Spleen (tissue), 11 donors: ENCODE results near the gene PITX1. TPM values are rescaled to one million over a fixed set of nuclear protein-coding genes. Genes with fewer than 3 reads are reported as not detected.
A peak's percentile ranks its signal among the peaks of the same experiment; 100 is the strongest.

Experiments used
- DNase-seq: peaks from one replicate; pipeline ENCODE4 v3.0.0-alpha.2; 2020
- H3K27ac ChIP-seq, 8 donors: fragments of 200-600 bp; sonication (generic) in 7 of 8; 1 replicate in 4 of 8; 2 replicates in 4 of 8; pipeline versions ENCODE4 v1.5.0 to v1.8.0; 2016 to 2021; ENCODE audit warnings: inconsistent platforms in 4 of 8, mild to moderate bottlenecking in 4 of 8, moderate library complexity in 1 of 8
- H3K27me3 ChIP-seq, 7 donors: fragments of 200-600 bp; sonication (generic) in 6 of 7; replicated peaks in 1 of 7; 1 replicate in 4 of 7; 2 replicates in 3 of 7; pipeline versions ENCODE4 v1.5.0 to v1.8.0; 2016 to 2021; ENCODE audit warnings: inconsistent platforms in 3 of 7, mild to moderate bottlenecking in 1 of 7
- H3K36me3 ChIP-seq, 6 donors: fragments of 200-600 bp; sonication (generic) in 5 of 6; 1 replicate in 4 of 6; 2 replicates in 2 of 6; pipeline versions ENCODE4 v1.5.0 to v1.8.0; 2016 to 2021; ENCODE audit warnings: inconsistent platforms in 2 of 6
- H3K4me1 ChIP-seq, 6 donors: fragments of 200-600 bp; sonication (generic) in 5 of 6; 1 replicate in 3 of 6; 2 replicates in 3 of 6; pipeline versions ENCODE4 v1.5.0 to v1.8.0; 2016 to 2021; ENCODE audit warnings: inconsistent platforms in 3 of 6
- H3K4me3 ChIP-seq, 8 donors: fragments of 200-600 bp; sonication (generic) in 7 of 8; 1 replicate in 4 of 8; 2 replicates in 4 of 8; pipeline versions ENCODE4 v1.5.0 to v1.8.0; 2016 to 2021; ENCODE audit warnings: inconsistent platforms in 4 of 8, mild to moderate bottlenecking in 4 of 8, moderate library complexity in 2 of 8
- H3K9me3 ChIP-seq, 8 donors: fragments of 200-600 bp; sonication (generic) in 7 of 8; 1 replicate in 4 of 8; 2 replicates in 4 of 8; pipeline versions ENCODE4 v1.5.0 to v1.8.0; 2016 to 2021; ENCODE audit warnings: inconsistent platforms in 4 of 8
- POLR2A ChIP-seq, 3 donors: fragments of 450-650 bp; IDR thresholded peaks; one replicate each; pipeline ENCODE4 v1.5.1; 2017; ENCODE audit warnings: antibody characterized with exemption in 3 of 3, mild to moderate bottlenecking in 1 of 3
- POLR2AphosphoS5 ChIP-seq, 3 donors: sonication (generic); formaldehyde crosslinking; IDR thresholded peaks; one replicate each; pipeline ENCODE4 v1.5.1; 2017; ENCODE audit warnings: antibody characterized with exemption in 3 of 3
- WGBS, 5 donors: extraction: QIAGEN DNeasy Blood & Tissue Kit in 3 of 5; methylation state at CpG; one replicate each; pipeline versions ENCODE4 v1.1.5 to v1.1.7; 2013 to 2018; 5-methylcytosine and 5-hydroxymethylcytosine counted together
- intact Hi-C: fragments of 100-400 bp; cut with DNase I; formaldehyde crosslinking; loops from one replicate; pipeline ENCODE4 v1.15.0; 2023; ENCODE audit warnings: low total_unique reads
- polyA plus RNA-seq, 3 donors: library from polyadenylated mRNA; stranded (reverse); fragments of 200-250 nt; gene quantifications; one replicate each; pipeline ENCODE4 v1.2.1, GENCODE V29; 2013
- total RNA-seq, 7 donors: library from RNA; depleted of rRNA in 3 of 7; stranded (reverse); fragments of >200 nt in 3 of 7; fragmentation: NEBNext Ultra II Directional in 4 of 7; extraction: Animal tissue kit (Norgen Biotek cat#: 25700) in 4 of 7; gene quantifications; one replicate each; pipeline versions ENCODE4 v1.1.0 to v1.2.1, GENCODE V29; 2016 to 2021
- TF ChIP-seq, protein P1 (sequence below), 11 experiments: fragments of 200-600 bp in 7 of 11; fragments of 450-650 bp in 4 of 11; sonication (generic) in 4 of 11; IDR thresholded peaks in 8 of 11; conservative IDR thresholded peaks in 3 of 11; 1 replicate in 7 of 11; 2 replicates in 4 of 11; pipeline versions ENCODE4 v1.4.0 to v1.8.0; 2016 to 2021; ENCODE audit warnings: antibody characterized with exemption in 11 of 11, inconsistent platforms in 4 of 11, mild to moderate bottlenecking in 1 of 11
- donor health status: healthy with polysubstance abuse.
- donor health status: DM: no; HTN: no; CAD: no; lungs with moderate emphysema.
- donor health status: DM: no; HTN: no; CAD: no.
- donor health status: Bipolar disorder and iron deficiency.
- donor health status: healthy.
- donor health status: DM: no; HTN: no; CAD: no.
- donor health status: DM: yes; HTN: yes; CAD: no.

PITX1 gene
- total and polyA plus RNA-seq, 10 donors = 0.04 to 0.98 (median 0.24) TPM; not detected in 6

DNA sequence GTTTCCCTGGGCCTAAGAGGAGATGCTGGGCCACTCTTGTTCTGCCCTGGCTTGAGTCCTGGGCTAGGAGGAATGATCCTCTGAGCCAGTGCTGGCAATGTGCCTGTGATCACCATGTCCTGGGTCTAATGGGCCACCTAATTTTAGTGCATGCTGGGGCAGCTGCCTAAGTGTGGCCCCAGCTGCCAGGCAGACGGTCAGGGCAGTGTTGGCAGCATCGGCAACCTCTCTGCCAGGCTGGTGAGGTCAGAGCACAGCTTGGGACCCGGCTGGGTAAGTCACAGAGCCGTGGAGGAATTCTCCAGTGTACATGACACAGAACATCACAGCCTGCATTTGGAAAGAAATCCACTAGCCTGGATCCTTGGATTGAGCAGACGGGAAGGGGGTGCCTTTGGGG lies 21.4 kb upstream of the PITX1 start:
- Histone ChIP-seq H3K9me3 (no peaks in the 10 kb centered on the region), H3K36me3 (no peaks in the 10 kb centered on the region), H3K27me3 (peaks cover 0 to 79% (median 24%) of the 10 kb centered on the region in 7 donors), H3K27ac (no peak overlapping the region), H3K4me1 (peaks cover 0 to 31% (median 10%) of the 10 kb centered on the region in 6 donors), H3K4me3 (no peak overlapping the region)
- 70 to 85% (median 82%) methylated on average over 1 to 5 of the region's 5 CpGs for WGBS, 5 donors
- no peak for TF ChIP-seq POLR2AphosphoS5 (IDR thresholded peaks at IDR 0.05)
- no peak for TF ChIP-seq POLR2A (IDR thresholded peaks at IDR 0.05)
- TF ChIP-seq, protein P1, sequence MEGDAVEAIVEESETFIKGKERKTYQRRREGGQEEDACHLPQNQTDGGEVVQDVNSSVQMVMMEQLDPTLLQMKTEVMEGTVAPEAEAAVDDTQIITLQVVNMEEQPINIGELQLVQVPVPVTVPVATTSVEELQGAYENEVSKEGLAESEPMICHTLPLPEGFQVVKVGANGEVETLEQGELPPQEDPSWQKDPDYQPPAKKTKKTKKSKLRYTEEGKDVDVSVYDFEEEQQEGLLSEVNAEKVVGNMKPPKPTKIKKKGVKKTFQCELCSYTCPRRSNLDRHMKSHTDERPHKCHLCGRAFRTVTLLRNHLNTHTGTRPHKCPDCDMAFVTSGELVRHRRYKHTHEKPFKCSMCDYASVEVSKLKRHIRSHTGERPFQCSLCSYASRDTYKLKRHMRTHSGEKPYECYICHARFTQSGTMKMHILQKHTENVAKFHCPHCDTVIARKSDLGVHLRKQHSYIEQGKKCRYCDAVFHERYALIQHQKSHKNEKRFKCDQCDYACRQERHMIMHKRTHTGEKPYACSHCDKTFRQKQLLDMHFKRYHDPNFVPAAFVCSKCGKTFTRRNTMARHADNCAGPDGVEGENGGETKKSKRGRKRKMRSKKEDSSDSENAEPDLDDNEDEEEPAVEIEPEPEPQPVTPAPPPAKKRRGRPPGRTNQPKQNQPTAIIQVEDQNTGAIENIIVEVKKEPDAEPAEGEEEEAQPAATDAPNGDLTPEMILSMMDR (IDR thresholded peaks at IDR 0.05 in 8 of 11, conservative IDR thresholded peaks at IDR 0.05 in 3 of 11) = no peak
- intact Hi-C loops = no loop called here
- DNase-seq = no peak

DNA sequence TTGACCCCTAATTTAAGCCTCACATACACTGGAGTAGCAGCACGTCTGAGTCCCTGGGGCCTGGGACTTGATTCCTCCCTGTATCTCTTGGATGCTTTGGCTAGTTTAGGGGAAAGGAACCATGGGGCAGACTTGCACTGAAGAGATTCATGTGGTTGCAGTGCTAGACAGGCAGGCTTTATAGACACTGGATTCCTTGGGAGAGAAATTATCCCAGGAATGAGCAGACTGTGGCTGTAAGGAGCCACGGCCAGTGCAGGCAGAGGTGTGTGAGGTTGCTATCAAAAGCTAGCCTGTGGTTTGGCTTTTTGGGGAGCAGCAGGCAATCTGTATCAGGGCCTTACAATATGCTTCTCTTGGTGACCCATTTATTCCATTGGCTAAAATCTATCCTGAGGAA lies 20.5 kb upstream of the PITX1 start:
- intact Hi-C loops = no loop called here
- TF ChIP-seq, protein P1 (IDR thresholded peaks at IDR 0.05 in 8 of 11, conservative IDR thresholded peaks at IDR 0.05 in 3 of 11) = no peak
- TF ChIP-seq POLR2AphosphoS5 (IDR thresholded peaks at IDR 0.05) (no peak), POLR2A (IDR thresholded peaks at IDR 0.05) (no peak)
- Histone ChIP-seq H3K27me3 (peaks cover 5 to 87% (median 32%) of the 10 kb centered on the region in 7 donors), H3K9me3 (no peaks in the 10 kb centered on the region), H3K4me3 (no peak overlapping the region), H3K36me3 (no peaks in the 10 kb centered on the region), H3K27ac (no peak overlapping the region), H3K4me1 (peaks cover 0 to 37% (median 10%) of the 10 kb centered on the region in 6 donors)
- DNase-seq = no peak
- 58 to 85% (median 68%) methylated on average over 2 of the region's 2 CpGs for WGBS, 5 donors

DNA sequence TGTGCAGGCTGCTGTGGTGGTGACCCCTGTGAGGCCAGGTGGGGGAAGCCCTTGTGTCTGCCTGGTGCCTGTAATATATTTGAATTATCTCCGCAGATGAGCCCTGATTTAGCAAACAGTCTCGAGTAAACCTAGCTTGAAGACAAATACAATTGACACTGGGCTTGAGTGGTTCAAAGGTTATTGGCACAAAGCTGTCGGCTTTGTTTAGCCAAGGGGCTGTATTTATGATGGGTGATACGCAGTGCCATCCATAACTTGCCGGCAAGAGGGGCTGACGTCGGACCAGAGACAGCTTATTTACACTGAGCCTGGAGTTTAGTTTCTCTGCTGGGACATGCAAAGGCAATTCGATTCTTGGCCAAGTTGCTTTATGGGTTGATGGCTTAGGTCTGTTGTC lies 20.0 kb upstream of the PITX1 start:
- Histone ChIP-seq H3K9me3 (no peaks in the 10 kb centered on the region), H3K36me3 (no peaks in the 10 kb centered on the region), H3K4me1 (peaks cover 0 to 37% (median 10%) of the 10 kb centered on the region in 6 donors), H3K27me3 (peaks cover 5 to 91% (median 37%) of the 10 kb centered on the region in 7 donors), H3K4me3 (no peak overlapping the region), H3K27ac (no peak overlapping the region)
- intact Hi-C loops = no loop called here
- no peak for DNase-seq
- 37 to 61% (median 42%) methylated on average over 8 of the region's 8 CpGs for WGBS, 5 donors
- TF ChIP-seq POLR2AphosphoS5 (IDR thresholded peaks at IDR 0.05) = no peak
- TF ChIP-seq, protein P1 (IDR thresholded peaks at IDR 0.05 in 8 of 11, conservative IDR thresholded peaks at IDR 0.05 in 3 of 11) = no peak
- no peak for TF ChIP-seq POLR2A (IDR thresholded peaks at IDR 0.05)

GRCh38 chr5:135053278-135053677 lies 19.2 kb upstream of the PITX1 start:
- H3K4me1 ChIP-seq = peaks cover 0 to 37% (median 10%) of the 10 kb centered on the region in 6 donors
- intact Hi-C loops = no loop called here
- no peaks in the 10 kb centered on the region for H3K36me3 ChIP-seq
- peak; percentile 88 for DNase-seq
- H3K27ac ChIP-seq = no peak overlapping the region
- no peaks in the 10 kb centered on the region for H3K9me3 ChIP-seq
- peaks cover 5 to 93% (median 44%) of the 10 kb centered on the region in 7 donors for H3K27me3 ChIP-seq
- peak overlapping the region in 1 of 8 donors; percentile 27 for H3K4me3 ChIP-seq
- 19 to 58% (median 29%) methylated on average over 3 of the region's 3 CpGs for WGBS, 5 donors
- TF ChIP-seq POLR2A (IDR thresholded peaks at IDR 0.05) (no peak), POLR2AphosphoS5 (IDR thresholded peaks at IDR 0.05) (no peak)
- TF ChIP-seq, protein P1 (IDR thresholded peaks at IDR 0.05 in 8 of 11, conservative IDR thresholded peaks at IDR 0.05 in 3 of 11) = no peak
